CD4-positive, alpha-beta T cell (primary cell): Measurements from ENCODE around the gene JMJD4. TPM values are rescaled to one million over a fixed set of nuclear protein-coding genes. Genes with fewer than 3 reads are reported as not detected.

ENCODE experiments used
- ATAC-seq: fragments of 200-7000 bp; cut with Tn5 transposase; one replicate; pipeline ENCODE4 v1.10.0; 2022; ENCODE audit warnings: mild to moderate bottlenecking; ENCODE audit not compliant: poor library complexity
- CTCF ChIA-PET: fragments of 350-600 bp; sonication (Branson Sonifier 250); formaldehyde crosslinking; loops from one replicate; lab custom pipeline; 2021; ENCODE audit warnings: antibody characterized with exemption, inconsistent platforms; lab: Charles Lee
- POLR2A ChIA-PET: fragments of 350-600 bp; sonication (Branson Sonifier 250); formaldehyde crosslinking; loops from one replicate; lab custom pipeline; 2021; ENCODE audit warnings: antibody characterized with exemption, inconsistent platforms; lab: Charles Lee
- DNase-seq, 14 experiments: peaks; one replicate each; pipeline ENCODE4 v3.0.0-alpha.2; 2013 to 2020; ENCODE audit warnings: mixed read lengths in 2 of 14
- H3K27ac ChIP-seq, 2 donors: one replicate each; pipeline versions ENCODE4 v1.5.1 to v1.7.0; 2013; ENCODE audit warnings: low read length in 2 of 2, low read depth in 1 of 2, mild to moderate bottlenecking in 1 of 2
- H3K27me3 ChIP-seq, 2 experiments: 1 replicate in 1 of 2; 2 replicates in 1 of 2; pipeline versions ENCODE4 v1.6.1 to v1.7.0; 2013; ENCODE audit warnings: low read length in 2 of 2, control low read depth in 1 of 2, mild to moderate bottlenecking in 1 of 2, moderate library complexity in 1 of 2; ENCODE audit not compliant: insufficient read depth in 2 of 2, control insufficient read depth in 1 of 2
- H3K36me3 ChIP-seq: one replicate; pipeline ENCODE4 v1.6.1; 2013; ENCODE audit warnings: low read length, control low read depth; ENCODE audit not compliant: insufficient read depth
- H3K4me1 ChIP-seq: one replicate; pipeline ENCODE4 v1.6.1; 2013; ENCODE audit warnings: low read length, control low read depth; ENCODE audit not compliant: insufficient read depth
- H3K4me3 ChIP-seq: one replicate; pipeline ENCODE4 v1.5.1; 2013; ENCODE audit warnings: mild to moderate bottlenecking, low read length, moderate library complexity
- H3K9me3 ChIP-seq, 2 experiments: 1 replicate in 1 of 2; 2 replicates in 1 of 2; pipeline versions ENCODE4 v1.6.1 to v1.7.0; 2013; ENCODE audit warnings: low read length in 2 of 2, mild to moderate bottlenecking in 2 of 2, control low read depth in 1 of 2, moderate library complexity in 1 of 2; ENCODE audit not compliant: control insufficient read depth in 1 of 2, insufficient read depth in 1 of 2
- H3K27ac Mint-ChIP-seq: one replicate; pipeline ENCODE4 v1.8.0; 2020; ENCODE audit warnings: mixed read lengths
- H3K27me3 Mint-ChIP-seq: one replicate; pipeline ENCODE4 v1.8.0; 2021; ENCODE audit warnings: mixed read lengths
- H3K36me3 Mint-ChIP-seq: one replicate; pipeline ENCODE4 v1.8.0; 2021; ENCODE audit warnings: low read depth, mixed read lengths
- H3K4me1 Mint-ChIP-seq: one replicate; pipeline ENCODE4 v1.8.0; 2021; ENCODE audit warnings: low read depth, mixed read lengths
- H3K4me3 Mint-ChIP-seq: one replicate; pipeline ENCODE4 v1.8.0; 2020; ENCODE audit warnings: mild to moderate bottlenecking, mixed read lengths
- H3K9me3 Mint-ChIP-seq: one replicate; pipeline ENCODE4 v1.8.0; 2020; ENCODE audit warnings: mixed read lengths
- intact Hi-C, 2 experiments: fragments of 100-400 bp; cut with DNase I in 1 of 2; cut with micrococcal nuclease in 1 of 2; formaldehyde crosslinking; loops; one replicate each; pipeline versions ENCODE4 v1.15.1 to v1.9.0; 2023 to 2025; cut with DNase I, micrococcal nuclease
- total RNA-seq, 174 experiments: library from RNA in 2 of 174; stranded (reverse) in 2 of 174; gene quantifications; one replicate each; pipeline ENCODE4 v1.2.3 and lab custom pipeline; 2021 to 2026
- TF ChIP-seq, protein P1 (sequence below): fragments of 200-600 bp; IDR thresholded peaks from one replicate; pipeline ENCODE4 v1.8.0; 2022; ENCODE audit warnings: antibody characterized with exemption, mild to moderate bottlenecking

JMJD4 gene
- total RNA-seq, 2 experiments from 2014 or later: 11.4 to 11.9 TPM

DNA sequence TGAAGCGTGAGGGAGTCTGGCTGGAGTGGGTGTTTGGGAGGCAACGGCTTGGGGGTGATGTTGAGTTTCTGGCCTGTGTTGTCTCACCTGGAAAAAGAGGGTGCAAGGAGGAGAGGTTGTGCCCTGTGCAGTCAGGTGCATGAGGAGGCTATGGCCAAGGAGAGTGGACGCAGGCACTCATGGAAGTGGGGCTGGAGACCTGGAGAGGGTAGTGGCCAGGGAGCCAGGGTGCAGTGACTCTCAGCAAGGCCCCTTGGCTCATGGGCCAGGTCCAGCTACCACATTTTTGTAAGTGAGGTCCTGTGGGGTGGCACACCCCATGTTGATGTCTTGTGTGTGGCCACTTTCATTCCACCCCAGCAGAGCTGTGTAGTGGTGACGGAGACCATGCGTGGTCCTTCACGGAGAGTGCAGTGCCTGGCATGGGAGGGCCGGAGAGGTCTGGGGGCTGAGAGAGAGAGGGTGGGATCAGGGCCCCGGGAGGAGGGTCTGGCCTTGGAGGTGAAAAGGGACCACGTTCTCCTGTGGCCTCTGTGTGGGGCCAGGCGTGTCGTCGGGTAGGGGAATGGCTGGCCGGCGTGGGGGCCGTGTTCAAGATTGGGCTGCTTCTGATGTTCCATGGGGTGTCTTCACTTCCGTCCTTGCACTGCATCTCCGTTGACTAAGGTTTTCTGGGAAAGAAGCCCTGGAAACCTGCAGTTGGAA, 6.2 kb upstream of the JMJD4 start:
- ATAC-seq (no peak), DNase-seq (no peak)
- intact Hi-C loops: no loop called here
- Mint-ChIP-seq H3K4me1 (peaks cover 66% of the 10 kb centered on the region), H3K27ac (peak overlapping the region; percentile 17), H3K36me3 (peaks cover 9% of the 10 kb centered on the region), H3K9me3 (no peaks in the 10 kb centered on the region), H3K27me3 (no peaks in the 10 kb centered on the region), H3K4me3 (no peak overlapping the region)
- ChIA-PET CTCF (no interaction called here), POLR2A (interaction anchor here (1.1 kb wide), 1 partner anchor 17 kb away, joined by 4 read pairs; no protein-coding TSS in a partner anchor)
- TF ChIP-seq, protein P1, sequence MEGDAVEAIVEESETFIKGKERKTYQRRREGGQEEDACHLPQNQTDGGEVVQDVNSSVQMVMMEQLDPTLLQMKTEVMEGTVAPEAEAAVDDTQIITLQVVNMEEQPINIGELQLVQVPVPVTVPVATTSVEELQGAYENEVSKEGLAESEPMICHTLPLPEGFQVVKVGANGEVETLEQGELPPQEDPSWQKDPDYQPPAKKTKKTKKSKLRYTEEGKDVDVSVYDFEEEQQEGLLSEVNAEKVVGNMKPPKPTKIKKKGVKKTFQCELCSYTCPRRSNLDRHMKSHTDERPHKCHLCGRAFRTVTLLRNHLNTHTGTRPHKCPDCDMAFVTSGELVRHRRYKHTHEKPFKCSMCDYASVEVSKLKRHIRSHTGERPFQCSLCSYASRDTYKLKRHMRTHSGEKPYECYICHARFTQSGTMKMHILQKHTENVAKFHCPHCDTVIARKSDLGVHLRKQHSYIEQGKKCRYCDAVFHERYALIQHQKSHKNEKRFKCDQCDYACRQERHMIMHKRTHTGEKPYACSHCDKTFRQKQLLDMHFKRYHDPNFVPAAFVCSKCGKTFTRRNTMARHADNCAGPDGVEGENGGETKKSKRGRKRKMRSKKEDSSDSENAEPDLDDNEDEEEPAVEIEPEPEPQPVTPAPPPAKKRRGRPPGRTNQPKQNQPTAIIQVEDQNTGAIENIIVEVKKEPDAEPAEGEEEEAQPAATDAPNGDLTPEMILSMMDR: no peak
- no peaks in the 10 kb centered on the region for H3K27me3 ChIP-seq
- H3K36me3 ChIP-seq: peaks cover 4% of the 10 kb centered on the region
- peaks cover 39% of the 10 kb centered on the region for H3K4me1 ChIP-seq
- no peak overlapping the region for H3K4me3 ChIP-seq
- no peak overlapping the region for H3K27ac ChIP-seq
- H3K9me3 ChIP-seq: no peaks in the 10 kb centered on the region

DNA sequence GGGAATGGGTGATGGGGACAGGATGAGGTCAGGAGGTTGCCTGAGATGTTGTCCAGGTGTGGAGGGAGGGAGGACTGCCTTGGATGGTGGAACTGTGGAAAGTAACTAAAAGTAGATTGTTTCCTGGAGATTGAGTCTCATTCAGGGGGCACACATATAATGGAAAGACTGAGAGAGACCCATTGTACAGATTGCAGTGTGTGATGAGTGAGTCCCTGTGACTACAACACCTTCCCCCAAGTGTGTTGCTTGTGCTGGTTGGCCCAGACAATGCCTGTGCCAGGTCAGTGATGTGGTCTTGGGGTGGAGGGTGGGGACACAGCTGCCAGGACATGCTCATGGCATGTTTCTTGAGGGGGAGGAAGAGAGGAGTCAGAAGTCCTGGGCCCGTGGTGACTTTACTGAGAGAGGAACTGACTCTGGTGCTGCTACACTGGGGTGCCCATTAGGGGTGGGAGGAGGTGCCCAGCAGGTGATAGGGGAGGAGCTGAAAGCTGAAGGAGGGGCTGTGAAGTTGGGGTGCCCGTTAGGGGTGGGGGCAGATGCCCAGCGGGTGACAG, 5.4 kb upstream of the JMJD4 start:
- H3K9me3 Mint-ChIP-seq: no peaks in the 10 kb centered on the region
- Histone ChIP-seq H3K4me3 (no peak overlapping the region), H3K9me3 (no peaks in the 10 kb centered on the region), H3K4me1 (peaks cover 41% of the 10 kb centered on the region), H3K27me3 (no peaks in the 10 kb centered on the region), H3K27ac (no peak overlapping the region), H3K36me3 (peaks cover 4% of the 10 kb centered on the region)
- peaks cover 73% of the 10 kb centered on the region for H3K4me1 Mint-ChIP-seq
- DNase-seq (no peak), ATAC-seq (no peak)
- peak overlapping the region; percentile 17 for H3K27ac Mint-ChIP-seq
- TF ChIP-seq, protein P1: no peak
- peak overlapping the region; percentile 71 for H3K4me3 Mint-ChIP-seq
- ChIA-PET POLR2A (interaction anchor here (1.1 kb wide), 1 partner anchor 18 kb away, joined by 4 read pairs; no protein-coding TSS in a partner anchor), CTCF (no interaction called here)
- H3K27me3 Mint-ChIP-seq: no peaks in the 10 kb centered on the region
- intact Hi-C loops: no loop called here
- H3K36me3 Mint-ChIP-seq: peaks cover 5% of the 10 kb centered on the region

DNA sequence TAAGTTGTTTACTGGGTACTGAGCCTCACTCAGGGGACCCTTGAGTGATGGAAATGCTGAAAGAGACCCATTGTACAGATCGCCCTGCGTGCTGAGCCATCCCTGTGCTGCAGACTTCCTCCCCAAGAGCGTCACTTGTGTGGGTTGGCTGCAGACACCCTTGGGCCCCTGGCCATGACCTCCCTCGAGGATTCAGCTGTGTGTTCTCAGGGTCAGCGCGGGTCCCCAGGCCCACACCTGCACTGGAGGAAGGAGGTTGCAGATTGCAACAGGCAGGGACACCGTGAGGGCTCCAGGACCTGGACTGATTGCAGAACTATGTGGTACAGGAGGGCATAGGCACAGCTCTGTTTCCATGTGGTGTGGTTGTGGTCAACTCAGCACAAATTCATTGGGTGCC, 4.5 kb upstream of the JMJD4 start:
- intact Hi-C loops: loop anchor here in 1 of 2 experiments (5.0 to 10.0 kb wide), 4 partner anchors 148 to 1885 kb away; partner anchors contain the start of genes C1orf35, IBA57, MRPL55 and TAF5L
- CTCF ChIA-PET: no interaction called here
- Mint-ChIP-seq H3K27me3 (no peaks in the 10 kb centered on the region), H3K4me3 (peak overlapping the region; percentile 4), H3K9me3 (no peaks in the 10 kb centered on the region), H3K4me1 (peaks cover 65% of the 10 kb centered on the region), H3K36me3 (peaks cover 6% of the 10 kb centered on the region), H3K27ac (no peak overlapping the region)
- peaks cover 4% of the 10 kb centered on the region for H3K36me3 ChIP-seq
- H3K27ac ChIP-seq: no peak overlapping the region
- TF ChIP-seq, protein P1: no peak
- H3K9me3 ChIP-seq: no peaks in the 10 kb centered on the region
- POLR2A ChIA-PET: no interaction called here
- H3K4me3 ChIP-seq: no peak overlapping the region
- peaks cover 37% of the 10 kb centered on the region for H3K4me1 ChIP-seq
- H3K27me3 ChIP-seq: no peaks in the 10 kb centered on the region
- ATAC-seq (no peak), DNase-seq (no peak)
